GM20000 (cell line): Measurements from ENCODE around the gene LTV1.
"Not testable (repeated sequence)": the region's sequence is repeated elsewhere in the genome, so short reads cannot be mapped to it uniquely, and the experiment has no call there.

Experiments used
- DNase-seq: peaks from one replicate; pipeline ENCODE4 v3.0.0; 2012; ENCODE audit warnings: low spot score
- TF ChIP-seq, protein P1 (sequence below): IDR thresholded peaks from 2 replicates; pipeline ENCODE4 v1.5.1; 2012; ENCODE audit warnings: mild to moderate bottlenecking, control low read depth; ENCODE audit errors: extremely low read depth, missing control alignments

LTV1 gene

DNA sequence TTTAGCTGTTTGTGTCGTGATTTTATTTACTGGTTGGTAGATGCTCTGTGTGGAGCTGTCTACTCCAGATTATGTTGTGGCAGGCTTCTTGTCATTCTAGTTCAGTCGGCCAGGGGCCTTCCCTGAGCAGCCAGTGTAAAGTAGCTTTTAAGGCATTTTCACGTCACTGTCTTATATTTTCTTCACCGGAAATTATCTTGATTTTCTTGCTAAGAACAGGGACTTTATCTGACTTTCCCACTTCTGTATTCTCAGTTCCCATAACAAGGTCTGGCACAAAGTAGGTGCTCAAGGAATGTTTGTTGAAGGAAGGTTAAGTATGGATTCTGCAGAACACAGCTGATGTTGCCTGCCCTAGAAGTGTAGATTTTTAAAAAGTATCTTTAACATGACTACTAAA is 868 bp downstream of the LTV1 start:
- DNase-seq, result no peak
- TF ChIP-seq, protein P1, sequence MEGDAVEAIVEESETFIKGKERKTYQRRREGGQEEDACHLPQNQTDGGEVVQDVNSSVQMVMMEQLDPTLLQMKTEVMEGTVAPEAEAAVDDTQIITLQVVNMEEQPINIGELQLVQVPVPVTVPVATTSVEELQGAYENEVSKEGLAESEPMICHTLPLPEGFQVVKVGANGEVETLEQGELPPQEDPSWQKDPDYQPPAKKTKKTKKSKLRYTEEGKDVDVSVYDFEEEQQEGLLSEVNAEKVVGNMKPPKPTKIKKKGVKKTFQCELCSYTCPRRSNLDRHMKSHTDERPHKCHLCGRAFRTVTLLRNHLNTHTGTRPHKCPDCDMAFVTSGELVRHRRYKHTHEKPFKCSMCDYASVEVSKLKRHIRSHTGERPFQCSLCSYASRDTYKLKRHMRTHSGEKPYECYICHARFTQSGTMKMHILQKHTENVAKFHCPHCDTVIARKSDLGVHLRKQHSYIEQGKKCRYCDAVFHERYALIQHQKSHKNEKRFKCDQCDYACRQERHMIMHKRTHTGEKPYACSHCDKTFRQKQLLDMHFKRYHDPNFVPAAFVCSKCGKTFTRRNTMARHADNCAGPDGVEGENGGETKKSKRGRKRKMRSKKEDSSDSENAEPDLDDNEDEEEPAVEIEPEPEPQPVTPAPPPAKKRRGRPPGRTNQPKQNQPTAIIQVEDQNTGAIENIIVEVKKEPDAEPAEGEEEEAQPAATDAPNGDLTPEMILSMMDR, result no peak

DNA sequence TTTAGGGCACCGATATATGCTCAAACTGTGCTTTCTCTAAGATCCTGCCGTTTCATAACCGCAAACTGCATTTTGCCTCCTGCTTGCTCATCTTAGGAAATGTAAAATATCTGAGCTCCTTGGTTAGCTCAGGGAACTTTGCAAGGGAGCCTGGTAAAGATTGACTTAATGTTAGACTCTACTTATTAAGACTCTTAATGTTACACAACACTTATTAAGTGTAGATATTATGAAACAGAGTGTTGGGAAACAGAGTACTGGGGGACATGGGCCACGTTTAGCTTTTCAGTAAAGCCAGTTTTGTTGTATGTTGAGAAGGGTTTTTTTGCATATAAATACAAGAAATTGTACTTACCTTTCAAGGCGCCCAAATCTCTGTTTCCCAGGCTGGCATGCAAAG is 1.9 kb downstream of the LTV1 start:
- TF ChIP-seq, protein P1, result no peak
- DNase-seq, result no peak

DNA sequence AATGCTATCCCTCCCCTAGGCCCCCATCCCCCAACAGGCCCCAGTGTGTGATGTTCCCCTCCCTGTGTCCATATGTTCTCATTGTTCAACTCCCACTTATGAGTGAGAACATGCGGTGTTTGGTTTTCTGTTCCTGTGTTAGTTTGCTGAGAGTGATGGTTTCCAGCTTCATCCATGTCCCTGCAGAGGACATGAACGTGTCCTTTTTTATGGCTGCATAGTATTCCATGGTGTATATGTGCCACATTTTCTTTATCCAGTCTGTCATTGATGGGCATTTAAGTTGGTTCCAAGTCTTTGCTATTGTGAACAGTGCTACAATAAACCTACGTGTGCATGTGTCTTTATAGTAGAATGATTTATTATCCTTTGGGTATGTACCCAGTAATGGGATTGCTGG is 8.6 kb downstream of the LTV1 start:
- DNase-seq, result not testable (repeated sequence)

DNA sequence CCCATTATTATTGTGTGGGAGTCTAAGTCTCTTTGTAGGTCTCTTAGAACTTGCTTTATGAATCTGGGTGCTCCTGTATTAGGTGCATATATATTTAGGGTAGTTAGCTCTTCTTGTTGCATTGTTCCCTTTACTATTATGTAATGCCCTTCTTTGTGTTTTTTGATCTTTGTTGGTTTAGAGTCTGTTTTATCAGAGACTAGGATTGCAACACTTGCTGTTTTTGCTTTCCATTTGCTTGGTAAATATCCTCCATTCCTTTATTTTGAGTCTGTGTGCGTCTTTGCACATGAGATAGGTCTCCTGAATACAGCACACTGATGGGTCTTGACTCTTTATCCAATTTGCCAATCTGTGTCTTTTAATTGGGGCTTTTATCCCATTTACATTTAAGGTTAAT is 11.9 kb downstream of the LTV1 start:
- not testable (repeated sequence) for DNase-seq

DNA sequence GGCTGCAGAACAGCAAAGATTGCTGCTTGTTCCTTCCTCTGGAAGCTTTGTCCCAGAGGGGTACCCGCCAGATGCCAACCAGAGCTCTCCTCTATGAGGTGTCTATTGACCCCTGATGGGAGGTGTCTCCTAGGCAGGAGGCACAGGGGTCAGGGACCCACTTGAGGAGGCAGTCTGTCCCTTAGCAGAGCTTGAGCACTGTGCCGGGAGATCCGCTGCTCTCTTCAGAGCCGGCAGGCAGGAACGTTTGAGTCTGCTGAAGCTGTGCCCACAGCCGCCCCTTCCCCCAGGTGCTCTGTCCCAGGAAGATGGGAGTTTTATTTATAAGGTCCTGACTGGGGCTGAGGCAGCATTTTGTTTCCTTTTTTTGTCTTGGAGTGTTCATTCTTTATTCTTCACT is 13.6 kb downstream of the LTV1 start:
- DNase-seq, result not testable (repeated sequence)

DNA sequence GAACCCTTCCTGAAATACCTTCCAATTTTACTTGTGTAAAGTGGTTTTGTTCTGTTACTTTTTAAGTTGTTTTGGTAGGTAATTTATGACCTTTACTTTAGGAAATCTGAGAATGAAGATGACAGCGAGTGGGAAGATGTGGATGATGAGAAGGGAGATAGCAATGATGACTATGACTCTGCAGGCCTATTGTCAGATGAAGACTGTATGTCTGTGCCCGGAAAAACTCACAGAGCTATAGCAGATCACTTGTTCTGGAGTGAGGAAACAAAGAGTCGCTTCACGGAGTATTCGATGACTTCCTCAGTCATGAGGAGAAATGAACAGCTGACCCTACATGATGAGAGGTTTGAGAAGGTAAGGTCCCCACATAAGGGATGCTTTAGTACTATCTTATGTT is 14.5 kb downstream of the LTV1 start:
- TF ChIP-seq, protein P1, result no peak
- no peak for DNase-seq

DNA sequence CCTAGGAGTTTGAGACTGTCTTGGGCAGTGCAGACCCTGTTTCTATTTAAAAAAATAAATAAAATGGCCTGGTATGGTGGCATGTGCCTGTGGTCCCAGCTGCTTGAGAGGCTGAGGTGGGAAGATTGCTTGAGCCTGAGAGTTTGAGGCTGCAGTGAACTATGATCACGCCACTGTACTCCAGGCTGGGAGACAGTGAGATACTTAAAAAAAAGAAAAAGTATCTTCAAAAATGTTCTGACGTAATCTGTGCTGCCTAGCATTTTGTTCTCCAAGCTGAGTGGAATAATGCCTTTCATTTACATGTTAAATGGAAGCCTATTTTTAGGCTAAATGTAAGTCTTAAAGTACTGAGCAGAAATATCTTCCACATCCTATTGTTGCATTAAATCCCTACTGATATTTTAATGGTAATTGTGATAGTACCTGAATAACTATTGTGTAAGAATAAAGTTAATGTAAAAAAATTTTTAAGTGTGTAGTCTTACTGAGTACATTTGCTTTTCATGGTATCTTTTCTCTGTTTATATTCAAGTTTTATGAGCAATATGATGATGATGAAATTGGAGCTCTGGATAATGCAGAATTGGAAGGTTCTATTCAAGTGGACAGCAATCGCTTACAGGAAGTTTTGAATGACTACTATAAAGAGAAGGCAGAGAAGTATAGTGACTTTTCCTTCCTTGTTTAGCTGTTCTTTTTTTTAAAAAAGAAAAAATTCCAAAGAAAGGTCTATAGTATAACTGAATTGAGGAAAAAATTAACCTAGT is 16.9 kb downstream of the LTV1 start:
- no peak for DNase-seq
- TF ChIP-seq, protein P1, result no peak

DNA sequence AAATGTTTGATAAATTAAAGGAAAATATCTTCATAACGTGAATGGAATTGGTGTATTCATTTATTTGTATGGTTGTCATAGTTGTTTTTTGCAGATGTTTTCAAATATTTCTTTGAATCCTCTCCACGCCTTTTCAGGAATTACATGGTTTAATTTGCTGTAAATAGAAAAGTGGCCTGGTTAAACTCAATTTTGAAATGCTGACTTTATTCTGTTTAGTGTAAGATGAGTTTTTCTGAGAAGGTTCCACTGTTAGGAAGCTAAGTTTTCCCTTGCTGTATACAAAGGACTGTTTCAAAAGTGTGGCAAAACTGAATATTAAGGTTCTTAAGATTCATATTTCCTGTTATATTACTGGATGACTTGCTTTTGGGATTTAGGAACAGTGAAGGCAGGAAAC is 20.6 kb downstream of the LTV1 start:
- TF ChIP-seq, protein P1, result no peak

DNA sequence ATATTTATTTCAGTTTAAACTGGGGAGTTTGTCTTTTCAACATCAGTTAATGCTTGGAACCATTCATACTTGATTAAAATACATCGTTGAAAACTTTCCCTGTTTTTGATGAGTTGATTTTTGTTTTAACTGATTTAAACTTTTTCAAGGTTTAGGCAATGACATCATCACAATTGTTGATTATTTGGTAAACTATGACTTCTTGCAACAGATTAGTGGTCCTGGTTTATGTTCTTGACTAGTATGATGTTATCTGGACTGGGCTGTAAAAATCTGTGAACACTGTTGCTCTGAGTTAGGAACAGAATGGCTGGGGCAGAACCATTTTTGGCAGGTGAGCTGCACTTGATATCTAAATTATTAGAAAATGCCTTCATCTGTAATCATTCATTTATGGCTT is 21.1 kb downstream of the LTV1 start, which contains the start of gene ZC2HC1B:
Gene ZC2HC1B, plus strand, starts transcription at position 241 of the 400 bp plus-strand sequence. Its CDS starts 66 bp downstream, at position 307.
- no peak for DNase-seq

More for the DNA sequence above, 20.6 kb downstream of the LTV1 start:
- DNase-seq, result no peak

More for the DNA sequence above, 21.1 kb downstream of the LTV1 start, which contains the start of gene ZC2HC1B:
- TF ChIP-seq, protein P1, result no peak
